T-helper 17 cell (primary cell): ENCODE data around the gene POLR2I. TPM values are rescaled to one million over a fixed set of nuclear protein-coding genes. Genes with fewer than 3 reads are reported as not detected.

Experiments used
- ATAC-seq: fragments of 150-1000 bp; cut with Tn5 transposase; 2 replicates; pipeline ENCODE4 v1.10.0; 2021; ENCODE audit warnings: mild to moderate bottlenecking, moderate library complexity
- DNase-seq, 3 donors: peaks; one replicate each; pipeline versions ENCODE4 v3.0.0 to v3.0.0-alpha.2; 2020 to 2021
- H3K9me3 ChIP-seq: one replicate; pipeline ENCODE4 v1.7.0; 2013; ENCODE audit warnings: low read length, mild to moderate bottlenecking; ENCODE audit not compliant: control insufficient read depth, poor library complexity, severe bottlenecking
- H3K27ac Mint-ChIP-seq: one replicate; pipeline ENCODE4 v1.8.0; 2022; ENCODE audit warnings: mild to moderate bottlenecking, moderate library complexity, mixed read lengths
- H3K27me3 Mint-ChIP-seq: one replicate; pipeline ENCODE4 v1.8.0; 2022; ENCODE audit warnings: mixed read lengths
- H3K36me3 Mint-ChIP-seq: one replicate; pipeline ENCODE4 v1.8.0; 2022; ENCODE audit warnings: low read depth, mixed read lengths
- H3K4me1 Mint-ChIP-seq: one replicate; pipeline ENCODE4 v1.8.0; 2022; ENCODE audit warnings: mild to moderate bottlenecking, mixed read lengths
- H3K4me3 Mint-ChIP-seq: one replicate; pipeline ENCODE4 v1.8.0; 2022; ENCODE audit warnings: mild to moderate bottlenecking, moderate library complexity, mixed read lengths
- total RNA-seq, 4 donors: library from RNA in 2 of 4; stranded (reverse) in 2 of 4; gene quantifications; one replicate each; pipeline ENCODE4 v1.2.3 and lab custom pipeline; 2022 to 2026

POLR2I gene
- total RNA-seq, 2 donors from 2014 or later, result 26.4 to 28.2 TPM

GRCh38 chr19:36103040-36103626, 11.5 kb downstream of the POLR2I start:
- Mint-ChIP-seq H3K4me3 (no peak overlapping the region), H3K27ac (peak overlapping the region; percentile 62), H3K27me3 (no peaks in the 10 kb centered on the region), H3K36me3 (peaks cover 2% of the 10 kb centered on the region), H3K4me1 (peaks cover 4% of the 10 kb centered on the region)
- ATAC-seq (no peak), DNase-seq (no peak)
- H3K9me3 ChIP-seq, result no peaks in the 10 kb centered on the region

GRCh38 chr19:36101550-36102327, 12.9 kb downstream of the POLR2I start:
- peaks cover 2% of the 10 kb centered on the region for H3K36me3 Mint-ChIP-seq
- H3K4me3 Mint-ChIP-seq, result no peak overlapping the region
- H3K9me3 ChIP-seq, result no peaks in the 10 kb centered on the region
- H3K4me1 Mint-ChIP-seq, result peaks cover 4% of the 10 kb centered on the region
- H3K27ac Mint-ChIP-seq, result no peak overlapping the region
- ATAC-seq, result no peak
- no peaks in the 10 kb centered on the region for H3K27me3 Mint-ChIP-seq
- DNase-seq, result no peak

DNA sequence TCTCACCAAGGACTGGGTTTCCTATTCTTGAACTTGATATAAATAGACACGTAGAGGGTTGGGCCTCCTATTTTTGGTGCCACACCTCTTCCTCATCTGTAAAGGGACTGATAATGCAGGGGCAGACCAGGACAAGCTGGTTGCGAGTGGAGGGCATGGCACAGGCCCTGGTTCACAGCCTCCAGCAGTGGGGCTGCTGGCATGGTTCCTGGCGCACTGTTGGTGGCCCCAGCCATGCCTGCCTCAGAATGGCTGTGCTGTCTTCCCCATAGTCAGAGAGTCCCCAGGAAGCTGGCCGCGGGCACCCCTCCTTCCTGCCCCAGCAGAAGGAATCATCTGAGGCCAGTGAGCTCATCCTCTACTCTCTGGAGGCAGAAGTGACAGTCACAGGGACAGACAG, 14.2 kb downstream of the POLR2I start:
- H3K27ac Mint-ChIP-seq, result peak overlapping the region; percentile 34
- no peak overlapping the region for H3K4me3 Mint-ChIP-seq

DNA sequence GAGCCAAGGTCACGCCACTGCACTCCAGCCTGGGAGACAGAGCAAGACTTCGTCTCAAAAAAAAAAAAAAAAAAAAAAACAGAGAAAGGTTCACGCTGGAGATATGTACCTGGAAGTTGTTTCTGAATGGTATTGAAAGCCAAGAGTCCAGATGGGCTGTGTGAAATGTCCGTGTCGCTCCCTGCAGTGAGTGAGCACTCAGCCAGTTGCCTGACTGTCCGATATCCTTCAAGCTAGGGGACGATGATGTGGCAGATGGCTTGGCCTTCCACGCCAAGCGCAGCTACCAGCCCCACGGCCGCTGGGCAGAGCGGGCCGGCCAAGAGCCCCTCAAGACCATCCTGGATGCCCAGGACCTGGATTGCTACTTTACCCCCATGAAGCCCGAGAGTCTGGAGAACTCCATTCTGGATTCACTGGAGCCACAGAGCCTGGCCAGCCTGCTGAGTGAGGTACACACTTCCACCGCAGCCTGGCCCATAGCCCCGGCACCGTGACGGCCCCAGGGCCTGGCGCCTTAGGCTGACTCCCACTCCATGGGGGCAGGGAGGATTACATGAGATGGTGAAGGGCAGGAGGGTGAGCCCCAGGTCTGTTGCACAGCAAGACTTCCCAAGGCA, 15.4 kb downstream of the POLR2I start:
- DNase-seq (no peak), ATAC-seq (no peak)
- Mint-ChIP-seq H3K4me3 (no peak overlapping the region), H3K27ac (no peak overlapping the region), H3K4me1 (peaks cover 2% of the 10 kb centered on the region), H3K36me3 (no peaks in the 10 kb centered on the region), H3K27me3 (no peaks in the 10 kb centered on the region)
- H3K9me3 ChIP-seq, result no peaks in the 10 kb centered on the region

More for the DNA sequence above, 14.2 kb downstream of the POLR2I start:
- Mint-ChIP-seq H3K36me3 (no peaks in the 10 kb centered on the region), H3K4me1 (peaks cover 2% of the 10 kb centered on the region), H3K27me3 (no peaks in the 10 kb centered on the region)
- no peak for ATAC-seq
- DNase-seq, result no peak
- no peaks in the 10 kb centered on the region for H3K9me3 ChIP-seq

DNA sequence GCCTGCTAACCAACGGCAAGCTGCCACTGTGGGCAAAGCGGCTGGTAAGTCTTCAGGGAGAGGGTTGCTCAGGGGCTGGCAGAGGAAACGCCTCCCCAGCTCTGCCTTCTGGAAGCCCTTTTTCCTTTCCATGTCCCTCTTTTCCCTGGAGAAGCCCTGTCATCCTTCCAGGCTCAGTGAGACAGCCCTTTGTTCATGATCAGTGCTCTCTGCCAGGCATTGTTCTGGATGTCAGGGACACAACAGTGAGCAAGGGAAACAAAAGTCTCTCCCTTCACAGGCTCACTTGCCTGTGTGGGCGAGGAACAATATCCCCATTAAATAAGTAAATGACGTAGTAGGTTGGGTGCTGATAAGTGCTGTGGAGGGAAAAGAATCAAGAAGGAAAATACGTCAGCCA, 17.6 kb downstream of the POLR2I start:
- ATAC-seq, result no peak
- Mint-ChIP-seq H3K27ac (peak overlapping the region; percentile 29), H3K27me3 (no peaks in the 10 kb centered on the region), H3K4me1 (peaks cover 15% of the 10 kb centered on the region), H3K4me3 (no peak overlapping the region), H3K36me3 (no peaks in the 10 kb centered on the region)
- H3K9me3 ChIP-seq, result no peaks in the 10 kb centered on the region
- DNase-seq, result no peak

DNA sequence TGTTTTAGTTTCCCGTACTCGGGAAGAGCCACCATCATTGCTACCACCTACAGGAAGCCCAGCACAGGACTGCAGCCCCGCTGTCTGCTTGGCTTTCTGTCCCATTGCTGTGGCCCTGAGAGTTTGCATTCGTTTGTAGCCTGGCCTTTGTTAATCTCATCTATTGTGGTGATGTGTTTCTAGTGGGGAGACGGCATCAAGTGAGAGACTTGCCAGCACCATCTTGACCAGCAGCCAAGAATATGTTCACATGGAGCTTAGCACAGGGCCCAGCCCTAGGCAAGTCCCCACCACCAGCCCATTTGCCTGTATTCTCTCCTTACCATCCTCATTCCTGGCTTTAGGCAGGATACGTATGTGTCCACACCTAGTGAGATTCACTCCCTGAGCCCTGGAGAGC, 21.0 kb downstream of the POLR2I start:
- Mint-ChIP-seq H3K27ac (peak overlapping the region; percentile 92), H3K4me1 (peaks cover 18% of the 10 kb centered on the region)
- no peak for ATAC-seq

DNA sequence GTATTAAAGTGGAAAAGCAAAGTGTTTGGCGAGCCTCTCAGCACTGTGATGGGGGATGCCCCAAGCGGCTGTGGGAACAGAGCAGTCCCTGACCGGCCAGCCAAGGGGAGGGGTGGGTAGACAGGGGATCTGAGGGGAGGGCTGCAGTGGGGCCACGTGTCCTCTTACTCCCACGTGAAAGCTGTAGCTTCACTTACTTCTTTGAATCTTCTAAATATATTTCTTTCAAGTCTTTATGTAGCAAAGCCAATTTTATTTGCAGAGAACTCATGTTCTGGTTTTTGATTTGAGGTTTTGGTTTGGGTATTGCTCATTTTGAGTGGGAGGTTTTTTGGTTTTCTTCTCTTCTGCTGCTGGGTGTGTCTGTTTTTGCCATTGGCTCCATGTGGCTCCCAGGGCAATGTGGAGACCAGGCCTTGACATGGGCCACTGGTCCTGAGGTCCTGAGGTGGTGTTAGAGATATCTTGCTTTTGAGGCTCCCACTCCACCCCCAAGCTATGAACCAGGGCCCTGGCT, 21.5 kb downstream of the POLR2I start:
- peak overlapping the region; percentile 92 for H3K27ac Mint-ChIP-seq
- DNase-seq, result no peak

More for the DNA sequence above, 21.0 kb downstream of the POLR2I start:
- Mint-ChIP-seq H3K27me3 (no peaks in the 10 kb centered on the region), H3K36me3 (no peaks in the 10 kb centered on the region), H3K4me3 (peak overlapping the region; percentile 57)
- no peaks in the 10 kb centered on the region for H3K9me3 ChIP-seq
- no peak for DNase-seq

GRCh38 chr19:36092566-36092965, 22.1 kb downstream of the POLR2I start:
- Mint-ChIP-seq H3K27me3 (no peaks in the 10 kb centered on the region), H3K36me3 (no peaks in the 10 kb centered on the region), H3K27ac (peak overlapping the region; percentile 92), H3K4me3 (no peak overlapping the region), H3K4me1 (peaks cover 16% of the 10 kb centered on the region)
- H3K9me3 ChIP-seq, result no peaks in the 10 kb centered on the region
- ATAC-seq (no peak), DNase-seq (no peak)

More for the DNA sequence above, 21.5 kb downstream of the POLR2I start:
- Mint-ChIP-seq H3K27me3 (no peaks in the 10 kb centered on the region), H3K4me1 (peaks cover 16% of the 10 kb centered on the region), H3K36me3 (no peaks in the 10 kb centered on the region), H3K4me3 (peak overlapping the region; percentile 57)
- no peaks in the 10 kb centered on the region for H3K9me3 ChIP-seq
- peak; percentile 27 for ATAC-seq

DNA sequence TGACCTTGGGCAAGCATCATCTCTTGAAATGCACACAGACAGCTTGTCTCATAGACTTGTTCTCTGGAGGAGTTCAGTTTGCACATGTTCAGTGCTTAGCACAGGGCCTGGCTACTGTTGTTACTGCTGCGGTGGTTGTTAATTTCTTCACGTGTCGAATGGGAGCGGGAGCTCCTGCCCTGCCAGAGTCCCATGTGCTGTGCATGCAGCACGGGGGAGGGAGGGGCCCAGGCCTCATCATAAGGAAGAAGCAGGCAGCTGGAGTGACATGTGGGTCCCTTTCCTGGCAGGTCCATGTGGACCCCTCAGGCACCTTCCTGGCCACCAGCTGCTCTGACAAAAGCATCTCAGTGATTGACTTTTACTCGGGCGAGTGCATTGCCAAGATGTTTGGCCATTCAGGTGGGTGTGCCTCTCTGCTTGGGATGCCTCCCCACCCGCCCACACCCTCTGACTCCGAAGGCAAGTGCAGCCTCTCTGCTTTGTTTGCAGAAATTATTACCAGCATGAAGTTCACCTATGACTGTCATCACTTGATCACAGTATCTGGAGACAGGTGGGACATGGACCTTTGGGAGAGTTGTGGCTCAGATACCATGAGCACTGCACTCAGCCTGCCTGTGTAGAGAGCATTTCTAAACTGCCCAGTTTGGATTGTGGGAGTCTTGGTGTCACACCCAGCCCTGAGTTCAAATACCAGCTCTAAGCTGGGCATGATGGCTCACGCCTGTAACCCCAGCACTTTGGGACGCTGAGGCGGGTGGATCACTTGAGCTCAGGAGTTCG, 23.6 kb downstream of the POLR2I start:
- no peaks in the 10 kb centered on the region for H3K9me3 ChIP-seq
- H3K27ac Mint-ChIP-seq, result no peak overlapping the region
- DNase-seq (no peak), ATAC-seq (no peak)
- H3K4me1 Mint-ChIP-seq, result peaks cover 16% of the 10 kb centered on the region
- no peaks in the 10 kb centered on the region for H3K27me3 Mint-ChIP-seq
- no peak overlapping the region for H3K4me3 Mint-ChIP-seq
- no peaks in the 10 kb centered on the region for H3K36me3 Mint-ChIP-seq

DNA sequence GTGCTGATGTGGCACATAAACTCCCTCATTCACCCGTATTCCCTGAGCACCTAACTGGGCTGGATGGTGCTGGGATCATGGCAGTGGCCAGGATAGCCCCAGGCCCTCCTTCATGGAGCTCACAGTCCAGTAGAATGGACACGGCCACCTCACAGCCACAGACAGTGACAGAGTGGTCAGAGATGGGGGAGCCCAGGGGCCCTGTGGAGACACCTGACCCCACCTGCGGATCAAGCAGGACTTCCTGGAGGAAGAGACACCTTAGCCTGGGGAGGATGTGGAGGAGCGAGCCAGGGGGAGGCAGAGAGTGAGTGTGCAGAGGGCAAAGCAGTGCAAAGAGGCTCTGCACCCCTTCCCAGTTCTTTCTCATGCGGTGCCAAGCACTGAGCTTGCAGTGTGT, 24.8 kb downstream of the POLR2I start:
- Mint-ChIP-seq H3K27me3 (no peaks in the 10 kb centered on the region), H3K36me3 (no peaks in the 10 kb centered on the region), H3K27ac (peak overlapping the region; percentile 24), H3K4me1 (peaks cover 18% of the 10 kb centered on the region), H3K4me3 (no peak overlapping the region)
- no peak for ATAC-seq
- no peak for DNase-seq
- no peaks in the 10 kb centered on the region for H3K9me3 ChIP-seq

- ATAC-seq (no peak), DNase-seq (no peak)
- Mint-ChIP-seq H3K27me3 (no peaks in the 10 kb centered on the region), H3K4me1 (peaks cover 5% of the 10 kb centered on the region), H3K4me3 (no peak overlapping the region), H3K27ac (peak overlapping the region; percentile 29), H3K36me3 (no peaks in the 10 kb centered on the region)
- H3K9me3 ChIP-seq, result no peaks in the 10 kb centered on the region
Measured at GRCh38 chr19:36086326-36086725, 28.3 kb downstream of the POLR2I start.

DNA sequence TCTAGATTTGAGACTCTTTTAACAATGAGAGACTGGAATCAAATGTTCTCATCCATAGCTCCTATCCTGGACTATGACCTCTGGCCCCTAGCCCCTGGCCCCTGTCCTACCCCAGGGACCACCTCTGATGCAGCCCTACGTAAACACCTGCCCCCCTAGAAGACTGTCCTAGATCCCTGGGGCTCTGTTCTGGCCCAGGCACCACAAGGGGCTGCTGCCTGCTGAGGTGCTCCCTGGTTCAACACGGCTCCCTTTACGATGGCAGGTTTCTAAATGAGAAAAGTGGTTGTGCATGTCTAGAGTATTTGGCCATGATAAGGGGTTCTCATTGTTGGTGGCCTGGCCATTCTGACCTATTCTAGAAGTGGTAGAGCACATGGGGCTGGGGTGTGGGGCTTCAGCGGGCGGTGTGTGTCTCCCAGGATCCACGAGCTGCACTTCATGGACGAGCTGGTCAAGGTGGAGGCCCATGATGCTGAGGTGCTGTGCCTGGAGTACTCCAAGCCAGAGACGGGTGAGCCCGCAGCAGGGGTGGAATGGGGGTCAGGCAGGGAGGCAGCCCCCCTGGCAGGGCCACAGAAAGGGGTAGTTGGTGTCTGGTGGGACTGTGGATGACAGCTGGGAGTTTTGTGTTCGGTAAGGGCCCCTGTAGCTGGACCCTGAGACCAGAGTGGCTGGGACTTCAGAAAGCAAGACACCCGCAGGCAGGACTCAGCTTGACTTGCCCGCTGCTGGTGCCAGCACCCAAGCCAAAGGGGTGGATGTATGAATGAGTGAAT, 30.3 kb downstream of the POLR2I start:
- H3K9me3 ChIP-seq, result no peaks in the 10 kb centered on the region
- ATAC-seq (no peak), DNase-seq (no peak)
- Mint-ChIP-seq H3K36me3 (no peaks in the 10 kb centered on the region), H3K4me3 (no peak overlapping the region), H3K27ac (peak overlapping the region; percentile 80), H3K4me1 (peaks cover 2% of the 10 kb centered on the region), H3K27me3 (no peaks in the 10 kb centered on the region)
